ENCODE data around the gene SF1.

SF1 gene

GRCh38 chr11:64762674-64763525, 15.4 kb downstream of the SF1 start:
- H3K79me1 ChIP-seq (ENCODE audit: low read length), result no peaks in the 10 kb centered on the region

GRCh38 chr11:64762277-64762673, 16.1 kb downstream of the SF1 start:
- H3K4me2 ChIP-seq (ENCODE audit: low read length), result no peak overlapping the region
- no peaks in the 10 kb centered on the region for H3K79me1 ChIP-seq (ENCODE audit: low read length)
- no peak overlapping the region for H2BK5ac ChIP-seq (ENCODE audit: low read depth, low read length, poor library complexity)
- H4K8ac ChIP-seq (ENCODE audit: low read depth, low read length), result no peak overlapping the region
- no CpG with 5 or more reads among the region's 5 CpGs for WGBS (ENCODE audit: extremely low coverage, insufficient coverage, insufficient read length)
- no peak overlapping the region for H3K18ac ChIP-seq (ENCODE audit: low read length)
- no peak overlapping the region for H3K23ac ChIP-seq (ENCODE audit: low read length)
- no peaks in the 10 kb centered on the region for H3K79me2 ChIP-seq (ENCODE audit: control insufficient read depth, insufficient read depth, low read length, poor library complexity)
- no peak overlapping the region for H3K4ac ChIP-seq (ENCODE audit: low read depth, low read length)
- no peak overlapping the region for H3K27ac ChIP-seq (ENCODE audit: low read depth, low read length)
- no peak overlapping the region for H3K14ac ChIP-seq (ENCODE audit: low read length)
- H3K4me1 ChIP-seq (ENCODE audit: control insufficient read depth in 1 of 2, insufficient read depth in 2 of 2, low read length in 2 of 2), result peaks cover 12 to 15% of the 10 kb centered on the region in 2 experiments
- H2BK12ac ChIP-seq (ENCODE audit: low read length), result no peak overlapping the region
- H3K9me3 ChIP-seq (ENCODE audit: insufficient read depth, low read depth, low read length), result no peaks in the 10 kb centered on the region
- H3K9ac ChIP-seq (ENCODE audit: low read length), result no peak overlapping the region
- H3K36me3 ChIP-seq (ENCODE audit: control insufficient read depth in 1 of 2, insufficient read depth in 2 of 2, low read length in 2 of 2), result peaks cover 47 to 52% of the 10 kb centered on the region in 2 experiments
- no peak for DNase-seq
- no peak overlapping the region for H2AFZ ChIP-seq (ENCODE audit: insufficient read depth, low read length, poor library complexity)
- H3K27me3 ChIP-seq (ENCODE audit: insufficient read depth, low read length), result no peaks in the 10 kb centered on the region
- H3K4me3 ChIP-seq (ENCODE audit: low read depth, low read length), result no peak overlapping the region
- H2BK120ac ChIP-seq (ENCODE audit: insufficient read depth, low read length, poor library complexity), result no peak overlapping the region
- H2AK5ac ChIP-seq (ENCODE audit: low read length), result no peak overlapping the region
- H4K91ac ChIP-seq (ENCODE audit: low read depth, low read length), result no peak overlapping the region
- H4K12ac ChIP-seq (ENCODE audit: low read depth, low read length), result peak overlapping the region; percentile 45

More at GRCh38 chr11:64762674-64763525, 15.4 kb downstream of the SF1 start:
- no peak overlapping the region for H2BK12ac ChIP-seq (ENCODE audit: low read length)
- H3K9me3 ChIP-seq (ENCODE audit: insufficient read depth, low read depth, low read length), result no peaks in the 10 kb centered on the region
- H3K79me2 ChIP-seq (ENCODE audit: control insufficient read depth, insufficient read depth, low read length, poor library complexity), result no peaks in the 10 kb centered on the region
- no peak overlapping the region for H3K9ac ChIP-seq (ENCODE audit: low read length)
- H4K8ac ChIP-seq (ENCODE audit: low read depth, low read length), result no peak overlapping the region
- H3K14ac ChIP-seq (ENCODE audit: low read length), result no peak overlapping the region
- WGBS (ENCODE audit: extremely low coverage, insufficient coverage, insufficient read length), result no CpG with 5 or more reads among the region's 13 CpGs
- no peak overlapping the region for H3K23ac ChIP-seq (ENCODE audit: low read length)
- H3K27ac ChIP-seq (ENCODE audit: low read depth, low read length), result no peak overlapping the region
- H3K18ac ChIP-seq (ENCODE audit: low read length), result no peak overlapping the region
- no peaks in the 10 kb centered on the region for H3K27me3 ChIP-seq (ENCODE audit: insufficient read depth, low read length)
- H2AFZ ChIP-seq (ENCODE audit: insufficient read depth, low read length, poor library complexity), result no peak overlapping the region
- H3K4me2 ChIP-seq (ENCODE audit: low read length), result no peak overlapping the region
- H3K4me1 ChIP-seq (ENCODE audit: control insufficient read depth in 1 of 2, insufficient read depth in 2 of 2, low read length in 2 of 2), result peaks cover 12 to 15% of the 10 kb centered on the region in 2 experiments
- no peak overlapping the region for H3K4ac ChIP-seq (ENCODE audit: low read depth, low read length)
- no peak overlapping the region for H4K91ac ChIP-seq (ENCODE audit: low read depth, low read length)
- no peak overlapping the region for H2BK5ac ChIP-seq (ENCODE audit: low read depth, low read length, poor library complexity)
- H3K36me3 ChIP-seq (ENCODE audit: control insufficient read depth in 1 of 2, insufficient read depth in 2 of 2, low read length in 2 of 2), result peaks cover 53 to 58% of the 10 kb centered on the region in 2 experiments
- no peak for DNase-seq
- H3K4me3 ChIP-seq (ENCODE audit: low read depth, low read length), result no peak overlapping the region
- no peak overlapping the region for H4K12ac ChIP-seq (ENCODE audit: low read depth, low read length)
- H2AK5ac ChIP-seq (ENCODE audit: low read length), result no peak overlapping the region
- H2BK120ac ChIP-seq (ENCODE audit: insufficient read depth, low read length, poor library complexity), result no peak overlapping the region

- Histone ChIP-seq H2AFZ (ENCODE audit: insufficient read depth, low read length, poor library complexity) (no peak overlapping the region), H3K4me1 (ENCODE audit: control insufficient read depth in 1 of 2, insufficient read depth in 2 of 2, low read length in 2 of 2) (peaks cover 12 to 15% of the 10 kb centered on the region in 2 experiments), H3K79me2 (ENCODE audit: control insufficient read depth, insufficient read depth, low read length, poor library complexity) (no peaks in the 10 kb centered on the region), H3K4me3 (ENCODE audit: low read depth, low read length) (no peak overlapping the region), H3K9me3 (ENCODE audit: insufficient read depth, low read depth, low read length) (no peaks in the 10 kb centered on the region), H3K27ac (ENCODE audit: low read depth, low read length) (no peak overlapping the region), H2BK120ac (ENCODE audit: insufficient read depth, low read length, poor library complexity) (no peak overlapping the region), H2BK12ac (ENCODE audit: low read length) (no peak overlapping the region), H3K14ac (ENCODE audit: low read length) (no peak overlapping the region), H2BK5ac (ENCODE audit: low read depth, low read length, poor library complexity) (no peak overlapping the region), H3K18ac (ENCODE audit: low read length) (no peak overlapping the region), H4K12ac (ENCODE audit: low read depth, low read length) (no peak overlapping the region), H2AK5ac (ENCODE audit: low read length) (no peak overlapping the region), H3K4ac (ENCODE audit: low read depth, low read length) (no peak overlapping the region), H3K36me3 (ENCODE audit: control insufficient read depth in 1 of 2, insufficient read depth in 2 of 2, low read length in 2 of 2) (peaks cover 34 to 38% of the 10 kb centered on the region in 2 experiments), H3K4me2 (ENCODE audit: low read length) (no peak overlapping the region), H3K23ac (ENCODE audit: low read length) (no peak overlapping the region), H4K91ac (ENCODE audit: low read depth, low read length) (no peak overlapping the region), H4K8ac (ENCODE audit: low read depth, low read length) (no peak overlapping the region), H3K79me1 (ENCODE audit: low read length) (no peaks in the 10 kb centered on the region), H3K9ac (ENCODE audit: low read length) (no peak overlapping the region), H3K27me3 (ENCODE audit: insufficient read depth, low read length) (no peaks in the 10 kb centered on the region)
- WGBS (ENCODE audit: extremely low coverage, insufficient coverage, insufficient read length), result no CpG with 5 or more reads among the region's 7 CpGs
- no peak for DNase-seq
These were observed 17.5 kb downstream of the SF1 start for GRCh38 chr11:64760759-64761420.

- no peak within 1 kb of the TSS for H2BK5ac ChIP-seq (ENCODE audit: low read depth, low read length, poor library complexity)
- no peak within 1 kb of the TSS for H2BK120ac ChIP-seq (ENCODE audit: insufficient read depth, low read length, poor library complexity)
- H2AFZ ChIP-seq (ENCODE audit: insufficient read depth, low read length, poor library complexity), result peak within 1 kb of the TSS; percentile 4
- peaks cover 12 to 15% of the 10 kb centered on the region in 2 experiments for H3K4me1 ChIP-seq (ENCODE audit: control insufficient read depth in 1 of 2, insufficient read depth in 2 of 2, low read length in 2 of 2)
- no peak within 1 kb of the TSS for H3K9ac ChIP-seq (ENCODE audit: low read length)
- H3K4ac ChIP-seq (ENCODE audit: low read depth, low read length), result no peak within 1 kb of the TSS
- no peak within 1 kb of the TSS for H3K14ac ChIP-seq (ENCODE audit: low read length)
- no peak within 1 kb of the TSS for H3K27ac ChIP-seq (ENCODE audit: low read depth, low read length)
- H3K4me3 ChIP-seq (ENCODE audit: low read depth, low read length), result no peak within 1 kb of the TSS
- peaks cover 25 to 29% of the 10 kb centered on the region in 2 experiments for H3K36me3 ChIP-seq (ENCODE audit: control insufficient read depth in 1 of 2, insufficient read depth in 2 of 2, low read length in 2 of 2)
- no peak within 1 kb of the TSS for H3K23ac ChIP-seq (ENCODE audit: low read length)
- H2AK5ac ChIP-seq (ENCODE audit: low read length), result no peak within 1 kb of the TSS
- no CpG with 5 or more reads among the region's 24 CpGs for WGBS (ENCODE audit: extremely low coverage, insufficient coverage, insufficient read length)
- no peak within 1 kb of the TSS for H3K4me2 ChIP-seq (ENCODE audit: low read length)
- H3K9me3 ChIP-seq (ENCODE audit: insufficient read depth, low read depth, low read length), result no peaks in the 10 kb centered on the region
- H3K79me2 ChIP-seq (ENCODE audit: control insufficient read depth, insufficient read depth, low read length, poor library complexity), result no peaks in the 10 kb centered on the region
- no peak within 1 kb of the TSS for H4K12ac ChIP-seq (ENCODE audit: low read depth, low read length)
- peak within 1 kb of the TSS; percentile 10 for H3K18ac ChIP-seq (ENCODE audit: low read length)
- H2BK12ac ChIP-seq (ENCODE audit: low read length), result no peak within 1 kb of the TSS
- H3K79me1 ChIP-seq (ENCODE audit: low read length), result no peaks in the 10 kb centered on the region
- no peak within 1 kb of the TSS for H4K8ac ChIP-seq (ENCODE audit: low read depth, low read length)
- no peak within 1 kb of the TSS for H4K91ac ChIP-seq (ENCODE audit: low read depth, low read length)
- DNase-seq, result no peak
- no peaks in the 10 kb centered on the region for H3K27me3 ChIP-seq (ENCODE audit: insufficient read depth, low read length)
These were observed 18.3 kb downstream of the SF1 start, which contains the start of gene PYGM for GRCh38 chr11:64759722-64760719. Gene PYGM (minus strand): TSS chr11:64759974. CDS start chr11:64759898, 76 bp downstream.

Measured in trophoblast cell (in vitro differentiated cells and primary cell).